ENCODE results near the gene MBIP. TPM values are rescaled to one million over a fixed set of nuclear protein-coding genes. Genes with fewer than 3 reads are reported as not detected.

Gene MBIP
- polyA plus RNA-seq, 1 donor from 2014 or later: 52.1 TPM

DNA sequence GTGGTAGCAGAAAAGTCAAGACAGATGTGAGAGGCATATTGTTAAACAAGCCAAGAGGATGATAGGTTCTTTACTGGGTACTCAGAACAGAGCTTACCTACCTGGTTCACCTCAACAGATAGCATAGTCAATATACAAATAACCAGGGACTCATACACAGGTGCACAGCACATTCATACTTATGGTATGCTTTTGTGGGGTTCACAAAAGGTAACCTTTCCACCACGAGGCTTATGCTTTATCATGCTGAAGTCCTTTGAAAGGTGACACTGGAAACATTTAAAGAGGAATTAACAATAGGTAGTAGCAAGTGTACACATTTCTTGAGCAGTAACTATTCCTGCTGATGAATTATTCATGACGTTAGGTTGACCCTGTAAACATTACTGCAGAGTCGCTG lies 42.2 kb upstream of the MBIP start:
- no peaks in the 10 kb centered on the region for H4K20me1 ChIP-seq (ENCODE audit: insufficient read depth)
- no peaks in the 10 kb centered on the region for H3F3A ChIP-seq (ENCODE audit: insufficient read depth, low read length, poor library complexity, severe bottlenecking)
- H3K27me3 ChIP-seq (ENCODE audit: insufficient read depth, low read depth, low read length): no peaks in the 10 kb centered on the region
- H3K9me2 ChIP-seq (ENCODE audit: insufficient read depth, low read length): no peaks in the 10 kb centered on the region
- TF ChIP-seq EP300 (conservative IDR thresholded peaks at IDR 0.05; ENCODE audit: poor library complexity, severe bottlenecking): no peak
- TF ChIP-seq EZH2 (IDR thresholded peaks at IDR 0.05; ENCODE audit: borderline replicate concordance, insufficient read depth, low read length, poor library complexity, severe bottlenecking): no peak
- no peak for TF ChIP-seq SMC3 (conservative IDR thresholded peaks at IDR 0.05; ENCODE audit: poor library complexity)
- no peak overlapping the region for H3K9ac ChIP-seq (ENCODE audit: low read length)
- H3K36me3 ChIP-seq (ENCODE audit: insufficient read depth, low read length): no peaks in the 10 kb centered on the region
- H3K79me2 ChIP-seq (replicated peaks; ENCODE audit: insufficient read depth, low read length): no peaks in the 10 kb centered on the region
- H3K4me3 ChIP-seq (ENCODE audit: low read length): no peak overlapping the region
- no peak overlapping the region for H2AFZ ChIP-seq (ENCODE audit: low read depth, low read length)
- no peak overlapping the region for H3K27ac ChIP-seq (ENCODE audit: low read length)
- H3K9me3 ChIP-seq (ENCODE audit: low read length): no peaks in the 10 kb centered on the region
- no peak overlapping the region for H3K4me2 ChIP-seq (ENCODE audit: low read length)

DNA sequence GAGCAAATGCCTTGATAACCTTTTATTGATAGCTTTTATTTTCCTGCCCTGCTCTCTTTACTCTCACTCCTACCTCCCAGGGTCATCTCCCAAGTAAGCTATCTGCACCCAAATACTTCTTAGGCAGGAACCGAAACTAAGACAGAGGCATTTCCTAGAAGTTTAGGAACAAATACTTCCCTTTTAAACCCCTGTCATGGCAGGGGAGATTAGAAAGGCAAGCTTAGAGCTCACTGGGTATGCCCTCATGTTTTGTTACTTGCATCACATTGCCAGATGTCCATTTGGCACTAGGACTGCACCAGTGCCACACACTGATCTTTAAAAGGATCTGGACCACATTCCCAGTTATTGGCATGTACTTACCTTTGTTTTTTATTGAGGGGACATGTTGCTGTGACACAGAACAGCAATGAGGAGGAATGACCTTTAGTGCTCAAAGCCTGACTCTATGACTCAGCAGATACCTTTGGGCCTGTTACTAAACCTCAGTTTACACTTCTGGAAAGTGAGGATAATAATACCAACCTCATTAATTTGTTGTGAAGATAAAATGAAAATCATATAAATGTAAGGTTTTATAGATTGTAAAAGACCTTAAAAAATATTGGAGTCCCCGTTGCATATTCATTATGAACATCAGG lies 40.9 kb upstream of the MBIP start:
- H3K9me3 ChIP-seq (ENCODE audit: low read length): no peaks in the 10 kb centered on the region

DNA sequence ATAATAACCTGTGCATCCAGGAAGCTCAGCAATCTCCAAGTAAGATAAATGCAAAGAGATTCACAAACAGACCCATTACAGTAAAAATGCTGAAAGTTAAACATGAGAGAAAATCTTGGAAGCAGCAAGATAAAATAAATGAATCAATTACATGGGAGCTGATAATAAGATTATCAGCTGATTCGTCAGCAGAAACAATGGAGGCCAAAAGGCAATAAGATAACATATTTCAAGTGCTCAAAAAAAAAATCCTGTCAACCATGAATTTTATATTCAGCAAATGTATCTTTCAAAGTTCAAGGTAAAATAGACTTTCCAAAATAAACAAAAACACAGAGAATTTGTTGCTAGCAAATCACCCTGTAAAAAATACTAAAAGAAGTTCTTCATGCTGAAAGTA lies 36.4 kb upstream of the MBIP start:
- H3K36me3 ChIP-seq (ENCODE audit: insufficient read depth, low read length): no peaks in the 10 kb centered on the region
- H3K4me3 ChIP-seq (ENCODE audit: low read length): no peak overlapping the region
- no peak overlapping the region for H3K4me2 ChIP-seq (ENCODE audit: low read length)
- no peaks in the 10 kb centered on the region for H3K9me2 ChIP-seq (ENCODE audit: insufficient read depth, low read length)
- H3F3A ChIP-seq (ENCODE audit: insufficient read depth, low read length, poor library complexity, severe bottlenecking): no peaks in the 10 kb centered on the region
- TF ChIP-seq TAF1 (IDR thresholded peaks at IDR 0.05; ENCODE audit: low read depth) (no peak), SMC3 (conservative IDR thresholded peaks at IDR 0.05; ENCODE audit: poor library complexity) (no peak), EZH2 (IDR thresholded peaks at IDR 0.05; ENCODE audit: borderline replicate concordance, insufficient read depth, low read length, poor library complexity, severe bottlenecking) (no peak), RAD21 (conservative IDR thresholded peaks at IDR 0.05) (no peak), POLR2AphosphoS5 (IDR thresholded peaks at IDR 0.05) (no peak), EP300 (conservative IDR thresholded peaks at IDR 0.05; ENCODE audit: poor library complexity, severe bottlenecking) (no peak), MXI1 (conservative IDR thresholded peaks at IDR 0.05; ENCODE audit: poor library complexity, severe bottlenecking) (no peak)
- TF ChIP-seq, protein P1, sequence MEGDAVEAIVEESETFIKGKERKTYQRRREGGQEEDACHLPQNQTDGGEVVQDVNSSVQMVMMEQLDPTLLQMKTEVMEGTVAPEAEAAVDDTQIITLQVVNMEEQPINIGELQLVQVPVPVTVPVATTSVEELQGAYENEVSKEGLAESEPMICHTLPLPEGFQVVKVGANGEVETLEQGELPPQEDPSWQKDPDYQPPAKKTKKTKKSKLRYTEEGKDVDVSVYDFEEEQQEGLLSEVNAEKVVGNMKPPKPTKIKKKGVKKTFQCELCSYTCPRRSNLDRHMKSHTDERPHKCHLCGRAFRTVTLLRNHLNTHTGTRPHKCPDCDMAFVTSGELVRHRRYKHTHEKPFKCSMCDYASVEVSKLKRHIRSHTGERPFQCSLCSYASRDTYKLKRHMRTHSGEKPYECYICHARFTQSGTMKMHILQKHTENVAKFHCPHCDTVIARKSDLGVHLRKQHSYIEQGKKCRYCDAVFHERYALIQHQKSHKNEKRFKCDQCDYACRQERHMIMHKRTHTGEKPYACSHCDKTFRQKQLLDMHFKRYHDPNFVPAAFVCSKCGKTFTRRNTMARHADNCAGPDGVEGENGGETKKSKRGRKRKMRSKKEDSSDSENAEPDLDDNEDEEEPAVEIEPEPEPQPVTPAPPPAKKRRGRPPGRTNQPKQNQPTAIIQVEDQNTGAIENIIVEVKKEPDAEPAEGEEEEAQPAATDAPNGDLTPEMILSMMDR (IDR thresholded peaks at IDR 0.05; ENCODE audit: poor library complexity, severe bottlenecking): no peak
- TF ChIP-seq, protein P2, sequence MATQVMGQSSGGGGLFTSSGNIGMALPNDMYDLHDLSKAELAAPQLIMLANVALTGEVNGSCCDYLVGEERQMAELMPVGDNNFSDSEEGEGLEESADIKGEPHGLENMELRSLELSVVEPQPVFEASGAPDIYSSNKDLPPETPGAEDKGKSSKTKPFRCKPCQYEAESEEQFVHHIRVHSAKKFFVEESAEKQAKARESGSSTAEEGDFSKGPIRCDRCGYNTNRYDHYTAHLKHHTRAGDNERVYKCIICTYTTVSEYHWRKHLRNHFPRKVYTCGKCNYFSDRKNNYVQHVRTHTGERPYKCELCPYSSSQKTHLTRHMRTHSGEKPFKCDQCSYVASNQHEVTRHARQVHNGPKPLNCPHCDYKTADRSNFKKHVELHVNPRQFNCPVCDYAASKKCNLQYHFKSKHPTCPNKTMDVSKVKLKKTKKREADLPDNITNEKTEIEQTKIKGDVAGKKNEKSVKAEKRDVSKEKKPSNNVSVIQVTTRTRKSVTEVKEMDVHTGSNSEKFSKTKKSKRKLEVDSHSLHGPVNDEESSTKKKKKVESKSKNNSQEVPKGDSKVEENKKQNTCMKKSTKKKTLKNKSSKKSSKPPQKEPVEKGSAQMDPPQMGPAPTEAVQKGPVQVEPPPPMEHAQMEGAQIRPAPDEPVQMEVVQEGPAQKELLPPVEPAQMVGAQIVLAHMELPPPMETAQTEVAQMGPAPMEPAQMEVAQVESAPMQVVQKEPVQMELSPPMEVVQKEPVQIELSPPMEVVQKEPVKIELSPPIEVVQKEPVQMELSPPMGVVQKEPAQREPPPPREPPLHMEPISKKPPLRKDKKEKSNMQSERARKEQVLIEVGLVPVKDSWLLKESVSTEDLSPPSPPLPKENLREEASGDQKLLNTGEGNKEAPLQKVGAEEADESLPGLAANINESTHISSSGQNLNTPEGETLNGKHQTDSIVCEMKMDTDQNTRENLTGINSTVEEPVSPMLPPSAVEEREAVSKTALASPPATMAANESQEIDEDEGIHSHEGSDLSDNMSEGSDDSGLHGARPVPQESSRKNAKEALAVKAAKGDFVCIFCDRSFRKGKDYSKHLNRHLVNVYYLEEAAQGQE (IDR thresholded peaks at IDR 0.05; ENCODE audit: borderline replicate concordance): no peak
- no peaks in the 10 kb centered on the region for H3K27me3 ChIP-seq (ENCODE audit: insufficient read depth, low read depth, low read length)
- no peaks in the 10 kb centered on the region for H3K79me2 ChIP-seq (replicated peaks; ENCODE audit: insufficient read depth, low read length)
- no peak overlapping the region for H3K27ac ChIP-seq (ENCODE audit: low read length)
- H3K9me3 ChIP-seq (ENCODE audit: low read length): peaks cover 4% of the 10 kb centered on the region
- H4K20me1 ChIP-seq (ENCODE audit: insufficient read depth): no peaks in the 10 kb centered on the region
- no peak overlapping the region for H2AFZ ChIP-seq (ENCODE audit: low read depth, low read length)
- no peak overlapping the region for H3K9ac ChIP-seq (ENCODE audit: low read length)

More for the DNA sequence above, 40.9 kb upstream of the MBIP start:
- Histone ChIP-seq H4K20me1 (ENCODE audit: insufficient read depth) (no peaks in the 10 kb centered on the region), H3K27ac (ENCODE audit: low read length) (no peak overlapping the region), H3K36me3 (ENCODE audit: insufficient read depth, low read length) (no peaks in the 10 kb centered on the region), H3K27me3 (ENCODE audit: insufficient read depth, low read depth, low read length) (no peaks in the 10 kb centered on the region), H2AFZ (ENCODE audit: low read depth, low read length) (no peak overlapping the region), H3K4me2 (ENCODE audit: low read length) (no peak overlapping the region), H3K79me2 (replicated peaks; ENCODE audit: insufficient read depth, low read length) (no peaks in the 10 kb centered on the region), H3K9me2 (ENCODE audit: insufficient read depth, low read length) (no peaks in the 10 kb centered on the region), H3K9ac (ENCODE audit: low read length) (no peak overlapping the region), H3F3A (ENCODE audit: insufficient read depth, low read length, poor library complexity, severe bottlenecking) (no peaks in the 10 kb centered on the region), H3K4me3 (ENCODE audit: low read length) (no peak overlapping the region)
- TF ChIP-seq EZH2 (IDR thresholded peaks at IDR 0.05; ENCODE audit: borderline replicate concordance, insufficient read depth, low read length, poor library complexity, severe bottlenecking) (no peak), TAF1 (IDR thresholded peaks at IDR 0.05; ENCODE audit: low read depth) (no peak), EP300 (conservative IDR thresholded peaks at IDR 0.05; ENCODE audit: poor library complexity, severe bottlenecking) (no peak)
- TF ChIP-seq, protein P2 (IDR thresholded peaks at IDR 0.05; ENCODE audit: borderline replicate concordance): no peak
